Measurements from ENCODE around the gene CXorf49. TPM values are rescaled to one million over a fixed set of nuclear protein-coding genes. Genes with fewer than 3 reads are reported as not detected.

The CXorf49 gene
- total RNA-seq, 1 experiment from 2014 or later: not detected

DNA sequence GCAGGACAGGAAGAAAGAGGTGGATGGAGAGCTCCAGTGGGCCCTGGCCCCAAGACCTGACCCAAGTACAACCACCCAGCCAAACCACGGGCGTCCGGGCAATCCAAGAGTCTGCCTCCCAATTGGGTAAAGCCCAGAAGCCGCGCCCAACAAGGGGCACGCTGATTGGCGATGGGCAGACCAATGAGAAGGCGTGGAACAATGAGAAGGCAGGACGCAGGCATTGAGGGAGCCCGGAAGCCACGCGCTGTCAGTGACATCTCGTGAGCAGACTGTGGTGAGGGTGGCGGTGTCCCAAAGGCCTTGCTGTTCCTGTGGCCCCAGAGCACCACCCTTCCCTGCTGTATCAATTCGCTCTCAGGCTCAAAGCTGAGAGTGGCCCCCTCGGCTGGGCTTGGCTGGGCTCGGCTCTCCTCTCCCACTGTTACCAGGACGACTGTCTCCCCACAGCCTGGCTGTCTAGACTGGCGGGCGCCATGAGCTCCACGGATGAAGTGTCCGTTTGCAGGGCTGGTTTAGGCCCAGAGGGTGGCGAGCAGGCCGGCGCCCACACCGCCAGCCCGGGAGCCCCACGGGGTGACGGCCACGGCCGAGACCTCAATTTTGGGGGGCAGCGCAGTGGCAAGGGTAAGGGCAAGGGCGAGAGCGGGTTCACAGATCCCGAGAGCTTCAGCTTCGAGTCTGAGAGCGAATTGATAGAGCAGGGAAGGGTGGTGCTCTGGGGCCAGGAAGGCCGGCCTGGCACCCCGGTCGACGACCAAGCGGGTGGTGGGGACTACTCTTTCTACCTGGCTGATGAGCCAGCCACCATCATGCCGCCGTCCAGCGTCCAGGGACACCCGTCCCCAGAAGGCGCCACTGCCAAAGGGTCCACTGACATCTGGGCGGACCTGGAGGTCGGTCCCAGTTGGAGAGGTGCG, 50.5 kb downstream of the CXorf49 start, which contains the start of gene LOC101059915:
Gene LOC101059915, plus strand, starts transcription at position 219 of the 920 bp plus-strand sequence.
- Histone ChIP-seq H2BK12ac (ENCODE audit: insufficient read length, low read depth, low read length) (no peak within 1 kb of the TSS), H3K4me2 (ENCODE audit: insufficient read depth, insufficient read length, low read length) (no peak within 1 kb of the TSS), H3K23ac (ENCODE audit: insufficient read length, low read depth, low read length) (no peak within 1 kb of the TSS), H3K79me2 (ENCODE audit: insufficient read depth, low read length) (no peaks in the 10 kb centered on the region), H2BK5ac (ENCODE audit: insufficient read length, low read length) (no peak within 1 kb of the TSS), H2AK5ac (ENCODE audit: insufficient read length, low read length) (no peak within 1 kb of the TSS), H4K8ac (replicated peaks; ENCODE audit: insufficient read length, low read depth, low read length) (no peak within 1 kb of the TSS), H3K27ac (ENCODE audit: insufficient read length, low read depth, low read length) (no peak within 1 kb of the TSS), H4K20me1 (ENCODE audit: control insufficient read depth, insufficient read depth, insufficient read length) (no peaks in the 10 kb centered on the region), H3K4me1 (ENCODE audit: insufficient read depth, low read length) (no peaks in the 10 kb centered on the region), H2AFZ (ENCODE audit: low read length) (no peak within 1 kb of the TSS), H3T11ph (ENCODE audit: low read length) (no peak within 1 kb of the TSS), H3K18ac (ENCODE audit: insufficient read length, low read depth, low read length) (no peak within 1 kb of the TSS), H3K27me3 (ENCODE audit: insufficient read depth, low read length) (no peaks in the 10 kb centered on the region), H3K14ac (ENCODE audit: insufficient read depth, low read length) (no peak within 1 kb of the TSS), H2BK15ac (ENCODE audit: low read depth, low read length) (no peak within 1 kb of the TSS), H4K91ac (ENCODE audit: insufficient read length, low read depth, low read length) (no peak within 1 kb of the TSS), H3K23me2 (ENCODE audit: insufficient read length, low read depth, low read length, poor library complexity, severe bottlenecking) (no peaks in the 10 kb centered on the region), H3K79me1 (ENCODE audit: insufficient read depth, low read depth, low read length, poor library complexity, severe bottlenecking) (no peaks in the 10 kb centered on the region), H3K9me3 (ENCODE audit: control insufficient read depth, low read depth, low read length) (peaks cover 25% of the 10 kb centered on the region), H2BK20ac (ENCODE audit: low read depth, low read length, poor library complexity, severe bottlenecking) (no peak within 1 kb of the TSS), H3K56ac (ENCODE audit: insufficient read length, low read depth, low read length) (no peak within 1 kb of the TSS), H4K5ac (ENCODE audit: insufficient read length, low read depth, low read length) (no peak within 1 kb of the TSS), H3K4ac (ENCODE audit: low read depth, low read length) (no peak within 1 kb of the TSS), H2BK120ac (ENCODE audit: low read depth, low read length, poor library complexity, severe bottlenecking) (no peak within 1 kb of the TSS), H3K9ac (ENCODE audit: extremely low read depth, insufficient read length, low read length) (no peak within 1 kb of the TSS)
- Mint-ChIP-seq H3K4me1 (peaks cover 0 to 5% of the 10 kb centered on the region in 2 experiments; a peak in 1 of 4 replicates), H3K9me3 (peaks cover 67 to 80% of the 10 kb centered on the region in 2 experiments), H3K36me3 (ENCODE audit: insufficient read depth in 1 of 3, low read depth in 3 of 3) (peaks cover 4 to 6% (median 5%) of the 10 kb centered on the region in 3 experiments; a peak in 3 of 7 replicates), H3K27me3 (ENCODE audit: low read depth) (peaks cover 4% of the 10 kb centered on the region), H3K4me3 (no peak within 1 kb of the TSS), H3K27ac (no peak within 1 kb of the TSS)
- no CpG with 5 or more reads among the region's 50 CpGs for WGBS (ENCODE audit: extremely low coverage, insufficient read length, low lambda C conversion rate)
- no peak for TF ChIP-seq CTCF (conservative IDR thresholded peaks at IDR 0.05)
- DNase-seq: no peak

Measured in H9 (cell line).